HCT116 (cell line): Measurements from ENCODE around the gene GRIK4.

Experiments
- CTCF ChIP-seq, 3 experiments: fragments of 200-600 bp in 1 of 3; sonication (generic) in 1 of 3; IDR thresholded peaks in 2 of 3; conservative IDR thresholded peaks in 1 of 3; 2 replicates each; pipeline ENCODE4 v1.5.1; 2012 to 2017; ENCODE audit warnings: low read depth in 2 of 3, low read length in 2 of 3, antibody characterized with exemption in 1 of 3, borderline replicate concordance in 1 of 3, control low read depth in 1 of 3, mild to moderate bottlenecking in 1 of 3, mixed read lengths in 1 of 3, mixed run types in 1 of 3, moderate library complexity in 1 of 3; ENCODE audit not compliant: insufficient read depth in 1 of 3
- EGR1 ChIP-seq: IDR thresholded peaks from 2 replicates; pipeline ENCODE4 v1.6.1; 2012; ENCODE audit warnings: low read depth
- ELF1 ChIP-seq: IDR thresholded peaks from 2 replicates; pipeline ENCODE4 v1.6.1; 2012; ENCODE audit warnings: low read depth, borderline replicate concordance
- EZH2 ChIP-seq: fragments of 200-600 bp; sonication (generic); IDR thresholded peaks from 2 replicates; pipeline ENCODE4 v1.6.1; 2017; ENCODE audit warnings: antibody characterized with exemption, mixed run types
- EZH2phosphoT487 ChIP-seq: fragments of 200-600 bp; IDR thresholded peaks from 2 replicates; pipeline ENCODE4 v1.6.1; 2018; ENCODE audit warnings: antibody characterized with exemption, borderline replicate concordance
- MAX ChIP-seq: IDR thresholded peaks from 2 replicates; pipeline ENCODE4 v1.6.1; 2012
- POLR2A ChIP-seq: IDR thresholded peaks from 2 replicates; pipeline ENCODE4 v1.7.0; 2011; ENCODE audit warnings: borderline replicate concordance; ENCODE audit not compliant: insufficient read depth, insufficient read length; ENCODE audit errors: extremely low read depth
- POLR2AphosphoS5 ChIP-seq: IDR thresholded peaks from 2 replicates; pipeline ENCODE4 v1.6.1; 2011; ENCODE audit warnings: mild to moderate bottlenecking, low read depth, low read length, moderate library complexity
- RAD21 ChIP-seq: IDR thresholded peaks from 2 replicates; pipeline ENCODE4 v1.6.1; 2012; ENCODE audit warnings: low read depth, mild to moderate bottlenecking
- SIN3A ChIP-seq: IDR thresholded peaks from 2 replicates; pipeline ENCODE4 v1.6.1; 2012; ENCODE audit warnings: low read depth
- SP1 ChIP-seq: IDR thresholded peaks from 2 replicates; pipeline ENCODE4 v1.6.1; 2012; ENCODE audit warnings: low read depth
- SRF ChIP-seq: IDR thresholded peaks from 2 replicates; pipeline ENCODE4 v1.6.1; 2012; ENCODE audit warnings: low read depth
- ZBTB33 ChIP-seq: IDR thresholded peaks from 2 replicates; pipeline ENCODE4 v1.6.1; 2011; ENCODE audit warnings: mild to moderate bottlenecking, low read length, moderate library complexity; ENCODE audit not compliant: insufficient replicate concordance; ENCODE audit errors: extremely low read depth
- ZNF274 ChIP-seq: fragments of 200-500 bp; sonication (Bioruptor generic); IDR thresholded peaks from 2 replicates; pipeline ENCODE4 v1.6.1; 2014; ENCODE audit warnings: mild to moderate bottlenecking, low read depth, low read length, inconsistent platforms

- no peak for TF ChIP-seq CTCF (IDR thresholded peaks at IDR 0.05 in 2 of 3, conservative IDR thresholded peaks at IDR 0.05 in 1 of 3; ENCODE audit: borderline replicate concordance in 1 of 3, insufficient read depth in 1 of 3, low read depth in 2 of 3, low read length in 2 of 3)
- no peak for TF ChIP-seq EZH2
- TF ChIP-seq MAX: no peak
- TF ChIP-seq ZNF274: no peak
- TF ChIP-seq POLR2AphosphoS5: no peak
- TF ChIP-seq ZBTB33: no peak
- TF ChIP-seq EZH2phosphoT487: no peak
- no peak for TF ChIP-seq EGR1
- TF ChIP-seq POLR2A: no peak
- TF ChIP-seq RAD21: no peak
- no peak for TF ChIP-seq SP1
- no peak for TF ChIP-seq SIN3A
- TF ChIP-seq SRF: no peak
- TF ChIP-seq ELF1: no peak
These were observed 77.8 kb downstream of the GRIK4 start for GRCh38 chr11:120589376-120589775.
